Smooth muscle cell (in vitro differentiated cells): ENCODE results near the gene ATP8B3. TPM values are rescaled to one million over a fixed set of nuclear protein-coding genes. Genes with fewer than 3 reads are reported as not detected.

ENCODE experiments used
- DNase-seq: peaks from one replicate; lab custom pipeline; 2025; ENCODE audit not compliant: unreplicated experiment; lab: John Stamatoyannopoulos, UW
- H2AFZ ChIP-seq: fragments of 200-600 bp; sonication (generic); 2 replicates; pipeline ENCODE4 v1.6.0; 2016; ENCODE audit warnings: antibody characterized with exemption, low read depth, mild to moderate bottlenecking
- H3F3A ChIP-seq: fragments of 200-600 bp; sonication (generic); 2 replicates; pipeline ENCODE4 v1.6.0; 2017; ENCODE audit warnings: antibody characterized with exemption, low read depth
- H3K27ac ChIP-seq: fragments of 200-600 bp; sonication (generic); 2 replicates; pipeline ENCODE4 v1.5.1; 2016; ENCODE audit warnings: low read depth, mild to moderate bottlenecking
- H3K27me3 ChIP-seq: fragments of 200-600 bp; sonication (generic); 2 replicates; pipeline ENCODE4 v1.6.1; 2016; ENCODE audit warnings: low read depth, mild to moderate bottlenecking
- H3K36me3 ChIP-seq: fragments of 200-600 bp; sonication (generic); 2 replicates; pipeline ENCODE4 v1.5.1; 2016; ENCODE audit warnings: low read depth
- H3K4me1 ChIP-seq: fragments of 200-600 bp; sonication (generic); 2 replicates; pipeline ENCODE4 v1.5.1; 2016; ENCODE audit warnings: low read depth
- H3K4me2 ChIP-seq: fragments of 200-600 bp; sonication (generic); 2 replicates; pipeline ENCODE4 v1.6.0; 2016; ENCODE audit warnings: mild to moderate bottlenecking
- H3K4me3 ChIP-seq: fragments of 200-600 bp; sonication (generic); 2 replicates; pipeline ENCODE4 v1.5.1; 2016; ENCODE audit warnings: mild to moderate bottlenecking
- H3K79me2 ChIP-seq: fragments of 200-600 bp; sonication (generic); 2 replicates; pipeline ENCODE4 v1.6.0; 2016; ENCODE audit warnings: low read depth, mild to moderate bottlenecking
- H3K9ac ChIP-seq: fragments of 200-600 bp; sonication (generic); 2 replicates; pipeline ENCODE4 v1.6.0; 2016; ENCODE audit warnings: low read depth
- H3K9me3 ChIP-seq: fragments of 200-600 bp; sonication (generic); replicated peaks from 2 replicates; pipeline ENCODE4 v1.5.1; 2016; ENCODE audit warnings: low read depth
- H4K20me1 ChIP-seq: fragments of 200-600 bp; sonication (generic); 2 replicates; pipeline ENCODE4 v1.6.0; 2016; ENCODE audit warnings: low read depth
- WGBS: methylation state at CpG from one replicate; pipeline ENCODE4 v1.1.7; 2016; ENCODE audit warnings: low lambda C conversion rate; 5-methylcytosine and 5-hydroxymethylcytosine counted together
- polyA plus RNA-seq: library from polyadenylated mRNA; unstranded; fragments of >200 nt; fragmentation: Nextera tagmentation; extraction: Ambion mirVana; gene quantifications from 2 replicates; pipeline ENCODE4 v1.2.1, GENCODE V29; 2016
- total RNA-seq: library from RNA; depleted of rRNA; stranded (reverse); fragments of >200 nt; gene quantifications from 2 replicates; pipeline ENCODE4 v1.2.3, GENCODE V29; 2014
- TF ChIP-seq, protein P1 (sequence below): fragments of 200-600 bp; sonication (generic); IDR thresholded peaks from 2 replicates; pipeline ENCODE4 v1.5.1; 2017; ENCODE audit warnings: borderline replicate concordance, mild to moderate bottlenecking, antibody characterized with exemption; ENCODE audit not compliant: insufficient read depth, poor library complexity, severe bottlenecking

ATP8B3 gene
- total and polyA plus RNA-seq, 2 experiments from 2014 or later: 2.8 to 3.9 TPM

DNA sequence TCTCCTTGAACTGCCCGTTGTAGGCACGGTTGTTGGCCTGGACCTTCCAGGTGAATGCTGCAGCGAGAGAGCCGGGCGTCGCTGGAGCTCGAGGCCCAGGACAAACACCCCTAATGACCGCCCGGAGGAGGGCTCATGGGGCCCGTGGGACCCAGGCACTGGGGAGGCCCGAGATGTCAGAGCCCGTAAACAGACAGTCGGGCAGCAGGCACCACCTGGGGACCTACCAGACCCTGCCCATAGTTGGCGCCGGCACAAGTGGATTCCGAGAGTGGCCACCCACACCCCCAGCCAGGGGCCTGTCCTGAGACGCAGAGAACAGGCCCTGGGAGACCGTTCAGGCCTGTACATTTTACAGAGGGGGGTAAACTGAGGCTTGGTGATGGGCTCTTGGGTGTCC, 2.4 kb downstream of the ATP8B3 start:
- no peak for DNase-seq
- Histone ChIP-seq H2AFZ (no peak overlapping the region), H3K79me2 (no peaks in the 10 kb centered on the region), H3K9me3 (no peaks in the 10 kb centered on the region), H3F3A (no peaks in the 10 kb centered on the region), H3K4me2 (no peak overlapping the region), H3K4me1 (peaks cover 7% of the 10 kb centered on the region), H4K20me1 (no peaks in the 10 kb centered on the region), H3K4me3 (no peak overlapping the region), H3K36me3 (no peaks in the 10 kb centered on the region), H3K9ac (no peak overlapping the region), H3K27me3 (no peaks in the 10 kb centered on the region), H3K27ac (no peak overlapping the region)
- TF ChIP-seq, protein P1, sequence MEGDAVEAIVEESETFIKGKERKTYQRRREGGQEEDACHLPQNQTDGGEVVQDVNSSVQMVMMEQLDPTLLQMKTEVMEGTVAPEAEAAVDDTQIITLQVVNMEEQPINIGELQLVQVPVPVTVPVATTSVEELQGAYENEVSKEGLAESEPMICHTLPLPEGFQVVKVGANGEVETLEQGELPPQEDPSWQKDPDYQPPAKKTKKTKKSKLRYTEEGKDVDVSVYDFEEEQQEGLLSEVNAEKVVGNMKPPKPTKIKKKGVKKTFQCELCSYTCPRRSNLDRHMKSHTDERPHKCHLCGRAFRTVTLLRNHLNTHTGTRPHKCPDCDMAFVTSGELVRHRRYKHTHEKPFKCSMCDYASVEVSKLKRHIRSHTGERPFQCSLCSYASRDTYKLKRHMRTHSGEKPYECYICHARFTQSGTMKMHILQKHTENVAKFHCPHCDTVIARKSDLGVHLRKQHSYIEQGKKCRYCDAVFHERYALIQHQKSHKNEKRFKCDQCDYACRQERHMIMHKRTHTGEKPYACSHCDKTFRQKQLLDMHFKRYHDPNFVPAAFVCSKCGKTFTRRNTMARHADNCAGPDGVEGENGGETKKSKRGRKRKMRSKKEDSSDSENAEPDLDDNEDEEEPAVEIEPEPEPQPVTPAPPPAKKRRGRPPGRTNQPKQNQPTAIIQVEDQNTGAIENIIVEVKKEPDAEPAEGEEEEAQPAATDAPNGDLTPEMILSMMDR: no peak
- WGBS: 89% methylated on average over 18 of the region's 18 CpGs

DNA sequence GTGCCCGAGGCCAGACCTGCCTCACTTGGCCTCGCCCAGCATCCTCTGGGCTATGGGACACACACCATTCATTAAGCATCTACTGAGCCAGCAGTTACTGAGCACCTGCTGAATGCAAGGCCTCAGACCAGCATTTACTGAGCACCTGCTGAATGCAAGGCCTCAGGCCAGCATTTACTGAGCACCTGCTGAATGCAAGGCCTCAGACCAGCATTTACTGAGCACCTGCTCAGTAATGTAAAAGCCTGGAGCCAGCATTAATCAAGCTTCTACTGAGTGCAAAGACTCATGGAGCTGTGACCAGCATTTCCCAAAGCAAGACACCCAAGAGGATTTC, 3.7 kb downstream of the ATP8B3 start:
- no peaks in the 10 kb centered on the region for H3F3A ChIP-seq
- no peaks in the 10 kb centered on the region for H3K27me3 ChIP-seq
- H3K4me1 ChIP-seq: peaks cover 7% of the 10 kb centered on the region
- no peak overlapping the region for H3K4me2 ChIP-seq
- no peak overlapping the region for H3K4me3 ChIP-seq
- no peaks in the 10 kb centered on the region for H4K20me1 ChIP-seq
- no peak overlapping the region for H2AFZ ChIP-seq
- TF ChIP-seq, protein P1: no peak
- H3K9ac ChIP-seq: no peak overlapping the region
- H3K79me2 ChIP-seq: no peaks in the 10 kb centered on the region
- 100% methylated on average over 2 of the region's 2 CpGs for WGBS
- no peaks in the 10 kb centered on the region for H3K9me3 ChIP-seq
- no peaks in the 10 kb centered on the region for H3K36me3 ChIP-seq
- no peak for DNase-seq
- H3K27ac ChIP-seq: no peak overlapping the region

DNA sequence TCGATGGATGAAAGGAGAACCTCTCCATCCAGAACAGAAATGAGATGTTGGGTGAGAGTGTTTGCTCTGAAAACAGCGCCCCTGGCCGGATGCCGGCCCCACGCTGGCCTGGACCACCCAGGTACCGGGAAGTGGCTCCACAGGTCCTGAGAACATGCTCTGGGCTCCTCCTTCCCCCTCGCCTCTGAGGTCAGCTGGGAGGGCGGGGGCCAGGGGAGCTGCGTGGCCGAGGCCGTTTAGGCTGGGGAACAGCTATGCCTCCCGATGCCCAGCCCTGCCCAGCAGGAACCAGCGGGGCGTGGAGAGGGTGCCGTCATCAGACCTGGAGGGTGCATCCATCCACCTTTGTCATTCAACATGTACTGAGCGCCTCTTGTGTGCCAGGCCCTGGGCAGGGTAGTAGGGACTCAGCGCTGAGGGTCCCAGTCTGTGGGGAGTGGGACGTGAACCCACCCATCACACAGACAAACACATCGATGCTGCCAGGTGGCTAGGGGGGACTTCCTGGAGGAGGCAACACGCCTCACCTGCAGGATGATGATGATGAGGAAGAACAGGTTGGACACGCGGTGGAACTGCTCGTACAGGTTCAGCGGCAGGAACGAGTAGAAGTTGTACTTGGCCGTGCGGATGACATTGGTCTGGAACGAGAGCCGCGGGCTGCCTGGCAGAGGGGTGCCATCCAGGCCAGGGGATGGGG, 4.2 kb downstream of the ATP8B3 start:
- H3K27ac ChIP-seq: no peak overlapping the region
- H3K9me3 ChIP-seq: no peaks in the 10 kb centered on the region
- no peaks in the 10 kb centered on the region for H4K20me1 ChIP-seq
- H3F3A ChIP-seq: no peaks in the 10 kb centered on the region
- H3K4me3 ChIP-seq: no peak overlapping the region
- WGBS: 87% methylated on average over 27 of the region's 30 CpGs
- TF ChIP-seq, protein P1: no peak
- DNase-seq: no peak
- H2AFZ ChIP-seq: no peak overlapping the region
- peaks cover 2% of the 10 kb centered on the region for H3K4me1 ChIP-seq
- H3K9ac ChIP-seq: no peak overlapping the region
- H3K4me2 ChIP-seq: no peak overlapping the region
- H3K27me3 ChIP-seq: no peaks in the 10 kb centered on the region
- H3K79me2 ChIP-seq: no peaks in the 10 kb centered on the region
- no peaks in the 10 kb centered on the region for H3K36me3 ChIP-seq
